Activated CD4-positive, alpha-beta T cell treated with anti-CD3 and anti-CD28 coated beads, Interleukin-2, Interleukin-4, amounts not matched to agents 100 ng/mL and 50 ng/mL, durations not matched to agents 16 hours and 8 hours (primary cell): ENCODE data around the gene KCNQ4.

Experiments used
- DNase-seq: peaks from one replicate; pipeline ENCODE4 v3.0.0-alpha.2; 2020; ENCODE audit warnings: low spot score

KCNQ4 gene

DNA sequence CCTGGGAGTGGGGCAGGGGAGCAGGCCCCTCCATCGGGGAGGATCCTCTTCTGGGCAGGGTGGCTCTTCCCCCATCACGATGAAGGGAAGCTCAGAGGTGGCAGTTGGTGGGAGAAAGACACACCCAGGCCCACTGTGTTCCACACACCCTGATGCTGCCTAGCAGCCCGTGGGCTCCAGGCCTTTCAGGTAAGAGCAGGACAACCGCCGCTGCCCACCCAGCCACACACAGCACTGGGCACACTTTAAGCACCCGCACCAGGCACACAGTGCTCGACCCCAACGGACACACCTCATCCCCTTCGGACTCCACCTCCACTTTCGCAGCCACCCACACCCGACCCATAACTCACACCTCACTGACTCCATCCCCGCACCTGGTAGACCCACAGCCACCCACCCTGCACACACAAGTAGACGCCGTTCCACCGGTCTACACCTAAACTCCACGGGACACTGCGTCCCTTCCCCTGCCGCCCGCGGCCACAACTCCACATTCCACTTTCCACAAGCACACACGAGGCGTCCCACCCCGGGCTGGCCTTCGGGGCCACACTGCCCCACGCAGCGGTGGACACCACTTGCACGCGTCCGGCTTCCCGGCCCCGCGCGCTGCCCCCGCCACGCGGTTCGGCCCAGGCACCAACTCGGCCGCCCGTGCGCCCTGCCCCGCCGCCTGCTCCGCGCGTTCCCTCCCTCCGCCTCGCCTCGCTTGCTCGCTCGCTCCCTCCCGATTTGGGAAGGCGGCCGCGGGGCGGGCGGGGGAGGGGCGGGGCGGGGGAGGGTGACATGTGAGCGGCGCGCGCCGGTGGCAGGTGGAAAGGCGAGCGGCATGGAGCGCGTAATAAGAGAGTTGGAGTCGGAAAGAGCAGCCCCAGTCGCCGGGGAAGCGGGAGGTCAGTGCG lies at the start of gene KCNQ4:
Gene KCNQ4 (plus strand): TSS at position 787 of the 905 bp plus-strand sequence. CDS start 307 bp downstream, outside the sequence.
- no peak for DNase-seq

DNA sequence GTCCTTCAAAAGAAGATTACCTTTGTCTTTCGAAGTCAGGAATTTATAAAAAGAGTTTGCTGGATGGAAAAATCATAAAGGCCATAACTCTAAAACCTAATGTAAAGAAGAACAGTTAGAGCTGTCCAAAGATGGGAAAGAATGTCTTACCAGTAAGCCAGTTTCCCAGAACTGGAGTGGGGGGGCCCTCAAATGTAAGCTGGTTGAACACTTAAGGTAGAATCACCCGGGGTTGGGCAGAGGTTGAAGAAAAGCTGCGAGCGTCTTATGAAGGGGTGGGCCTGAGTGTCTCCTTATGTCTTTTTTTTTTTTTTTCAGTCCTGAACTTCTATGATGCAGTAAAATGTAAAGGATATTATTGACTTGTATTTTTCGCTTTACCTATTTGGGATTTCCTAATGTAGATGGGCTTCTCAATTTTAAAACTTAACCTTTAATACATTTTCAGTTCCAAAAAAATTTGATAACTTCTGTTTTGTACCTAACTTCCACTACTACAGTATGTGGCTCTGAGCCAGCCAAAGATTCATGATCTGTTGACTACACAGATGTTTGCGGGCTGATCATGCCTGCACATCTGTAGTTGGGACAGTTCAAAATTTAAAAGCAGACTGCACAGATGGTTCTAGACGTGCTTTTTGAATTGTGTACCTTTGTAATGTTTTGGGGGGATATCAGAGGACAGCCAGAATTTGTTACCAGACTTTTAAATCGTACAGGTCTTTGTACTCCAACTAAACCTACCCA lies 48.5 kb upstream of the KCNQ4 start:
- no peak for DNase-seq

DNA sequence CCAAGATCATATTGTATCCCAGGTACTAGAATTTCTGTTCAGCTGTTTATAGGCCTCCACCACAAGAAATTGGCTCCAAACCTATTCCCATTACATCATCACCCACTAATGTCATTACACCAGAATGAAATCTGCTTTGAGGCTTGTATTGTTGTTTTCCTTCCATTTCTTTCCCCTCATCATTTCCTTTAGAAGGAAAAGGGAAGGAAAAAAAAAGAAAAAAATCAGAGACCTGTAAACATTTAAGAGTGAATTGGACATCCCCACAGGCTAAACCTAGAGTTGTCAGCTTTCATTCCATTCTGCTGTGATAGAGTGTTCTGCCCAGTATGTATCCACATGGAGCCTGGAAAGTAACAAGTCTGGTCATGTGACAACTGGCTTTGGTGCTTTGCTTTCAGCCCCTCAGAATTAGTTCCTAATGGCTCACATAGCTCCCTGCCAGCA lies 47.5 kb upstream of the KCNQ4 start:
- DNase-seq = no peak

DNA sequence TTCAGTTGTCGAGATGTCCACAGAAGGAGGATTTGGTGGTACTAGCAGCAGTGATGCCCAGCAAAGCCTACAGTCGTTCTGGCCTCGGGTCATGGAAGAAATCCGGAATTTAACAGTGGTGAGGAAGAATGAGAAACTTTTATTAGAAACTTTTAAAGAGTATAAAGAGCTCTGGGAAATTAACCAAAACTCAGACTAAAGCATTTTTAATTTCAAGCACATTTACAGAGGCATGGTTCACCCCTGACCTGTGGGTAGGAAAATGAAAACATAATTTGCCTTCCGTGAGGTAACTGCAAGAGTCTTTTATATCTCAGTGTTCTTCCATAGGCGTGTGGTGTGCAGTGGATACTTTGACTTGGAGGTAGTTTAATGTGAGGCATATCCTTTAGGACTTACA lies 44.8 kb upstream of the KCNQ4 start:
- no peak for DNase-seq

DNA sequence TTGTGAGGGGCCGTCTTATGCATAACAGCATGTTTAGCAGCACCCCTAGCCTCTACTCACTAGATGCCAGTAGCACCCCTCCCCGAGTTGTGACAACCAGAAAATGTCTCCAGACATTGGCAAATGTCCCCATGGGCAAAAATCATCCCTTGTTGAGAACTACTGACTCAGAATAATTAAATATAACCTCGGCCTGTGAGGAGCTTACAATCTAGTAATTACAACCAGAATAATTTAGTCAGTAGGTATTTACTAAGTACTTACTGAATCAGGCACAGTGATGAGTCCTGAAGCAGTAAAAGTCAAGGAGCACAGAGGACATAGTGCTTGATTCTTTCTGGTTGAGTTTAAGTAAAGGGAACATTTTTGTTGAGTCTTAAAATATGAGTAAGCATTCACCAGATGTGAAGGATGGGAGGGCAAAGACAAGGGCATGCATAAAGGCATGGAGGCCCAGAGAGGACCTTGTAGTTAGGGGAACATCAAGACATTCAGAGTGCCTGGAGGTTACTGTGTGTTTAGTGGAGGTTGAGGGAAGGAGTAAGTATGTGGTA lies 44.1 kb upstream of the KCNQ4 start:
- DNase-seq = no peak

DNA sequence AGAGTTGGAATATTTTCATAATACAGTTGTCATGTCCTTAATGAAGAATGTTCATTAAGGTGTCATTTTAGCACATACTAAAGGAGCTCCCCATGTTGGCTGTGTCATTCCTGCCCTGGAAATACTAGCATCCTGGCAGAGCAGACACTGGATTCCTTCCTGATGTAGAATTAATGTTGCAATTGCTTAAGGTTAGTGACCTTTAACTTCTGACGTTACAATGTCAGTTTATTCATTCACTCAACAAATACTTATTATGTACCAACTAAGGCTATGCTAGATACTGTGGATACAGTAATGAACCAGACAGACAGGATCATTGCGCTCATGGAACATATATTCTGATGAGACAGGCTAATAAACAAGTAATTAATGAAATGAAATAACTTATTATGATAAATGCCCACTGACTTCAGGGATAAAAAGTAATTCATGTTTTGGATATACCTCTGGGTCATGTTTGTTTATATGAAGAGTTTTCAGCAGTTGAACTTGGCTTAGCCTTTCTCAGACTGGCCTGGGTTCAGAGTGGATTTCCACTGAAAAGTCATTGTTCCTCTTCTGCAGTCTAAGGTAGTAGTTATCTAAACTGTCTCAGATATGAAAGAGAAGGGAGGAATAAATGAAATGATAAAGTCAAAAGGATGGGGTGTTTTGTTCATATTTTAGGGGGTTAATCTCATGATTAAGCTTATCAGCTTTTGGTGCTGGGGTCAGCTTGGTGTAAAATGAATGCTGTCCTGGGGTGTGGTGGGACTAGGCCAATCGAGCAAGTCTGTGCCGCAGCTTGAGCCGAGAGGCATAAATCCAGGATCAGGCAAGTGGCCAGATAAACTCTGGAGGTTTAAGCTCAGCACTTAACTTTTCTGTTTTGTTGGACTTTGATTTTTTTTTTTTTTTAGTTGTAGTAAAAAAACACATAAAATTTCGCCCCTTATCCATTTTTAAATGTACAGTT lies 43.3 kb upstream of the KCNQ4 start:
- DNase-seq = no peak

DNA sequence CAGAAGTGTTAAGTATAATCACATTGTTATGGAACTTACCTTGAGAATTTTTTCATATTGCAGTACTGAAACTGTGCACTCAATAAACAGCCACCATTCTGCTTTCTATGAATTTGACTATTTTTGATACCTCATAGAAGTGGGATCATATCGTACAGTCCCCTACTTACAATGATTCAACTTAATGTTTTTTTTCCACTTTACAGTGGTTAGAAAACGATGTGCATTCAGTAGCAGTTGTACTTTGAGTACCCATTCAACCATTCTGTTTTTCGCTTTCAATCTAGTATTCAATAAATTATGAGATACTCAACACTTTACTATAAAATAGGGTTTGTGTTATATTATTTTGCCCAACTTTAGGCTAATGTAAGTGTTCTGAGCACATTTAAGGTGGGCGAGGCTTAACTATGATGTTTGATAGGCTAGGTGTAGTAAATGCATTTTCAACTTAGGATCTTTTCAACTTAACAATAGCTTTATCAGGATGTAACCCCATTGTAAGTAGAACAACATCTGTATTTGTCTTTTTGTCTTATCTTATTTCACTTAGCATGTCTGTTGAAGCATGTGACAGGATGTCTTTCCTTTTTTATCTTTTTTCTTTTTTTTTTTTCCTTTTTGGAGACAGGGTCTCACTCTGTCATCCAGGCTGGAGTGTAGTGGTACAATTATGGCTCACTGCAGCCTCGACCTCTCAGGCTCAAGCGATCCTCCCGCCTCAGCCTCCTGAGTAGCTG lies 42.4 kb upstream of the KCNQ4 start:
- DNase-seq = no peak

DNA sequence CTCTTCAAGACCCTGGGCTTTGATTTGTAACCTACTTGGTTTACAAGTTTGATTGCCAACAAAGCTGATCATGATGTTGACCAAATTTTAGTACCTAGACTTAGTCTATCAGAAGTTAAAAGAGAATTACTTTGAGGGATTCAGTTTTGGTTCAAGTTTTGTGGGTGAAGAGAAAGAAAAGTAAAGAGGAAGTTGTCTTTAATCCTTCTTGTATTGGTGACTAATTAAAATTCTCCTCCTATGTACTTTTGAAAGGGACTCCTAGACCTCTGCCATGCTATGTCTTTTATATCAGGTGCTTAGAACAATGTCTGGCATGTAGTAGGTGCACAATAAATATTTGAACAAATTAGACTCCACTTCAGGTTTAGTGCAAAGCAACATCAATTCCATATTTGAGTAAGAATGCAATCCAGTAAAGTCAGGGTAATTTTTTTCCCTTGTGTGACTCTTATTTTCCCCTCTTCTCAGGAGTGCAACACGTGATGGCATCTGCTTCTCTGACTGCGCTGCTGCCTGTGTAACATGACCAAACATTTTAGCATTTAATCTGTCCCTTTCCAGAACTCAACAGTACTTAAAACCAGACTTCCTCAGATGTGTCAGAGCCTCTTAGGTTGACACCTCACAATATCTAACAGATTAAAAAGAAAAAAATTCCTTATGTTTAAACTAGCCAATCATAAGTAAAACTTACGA lies 41.1 kb upstream of the KCNQ4 start:
- DNase-seq = peak; percentile 34

DNA sequence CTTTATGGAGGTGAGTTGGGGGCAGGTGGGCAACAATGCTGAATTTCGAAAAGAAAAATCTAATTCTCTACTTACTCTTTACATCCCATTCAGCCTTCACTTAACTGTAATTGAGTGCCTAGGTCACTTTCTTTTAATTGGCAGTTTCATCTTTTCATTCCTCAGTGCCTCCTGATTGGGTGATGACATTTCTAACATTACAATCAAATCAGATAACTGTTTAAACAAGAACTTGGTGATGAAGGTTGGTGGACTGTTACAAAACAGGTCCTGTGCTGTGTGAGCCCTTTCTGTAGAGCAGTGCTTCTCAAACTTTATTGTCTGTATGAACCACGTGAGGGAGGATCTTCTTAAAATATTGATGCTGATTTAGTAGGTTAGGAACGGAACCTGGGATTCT lies 40.1 kb upstream of the KCNQ4 start:
- no peak for DNase-seq

DNA sequence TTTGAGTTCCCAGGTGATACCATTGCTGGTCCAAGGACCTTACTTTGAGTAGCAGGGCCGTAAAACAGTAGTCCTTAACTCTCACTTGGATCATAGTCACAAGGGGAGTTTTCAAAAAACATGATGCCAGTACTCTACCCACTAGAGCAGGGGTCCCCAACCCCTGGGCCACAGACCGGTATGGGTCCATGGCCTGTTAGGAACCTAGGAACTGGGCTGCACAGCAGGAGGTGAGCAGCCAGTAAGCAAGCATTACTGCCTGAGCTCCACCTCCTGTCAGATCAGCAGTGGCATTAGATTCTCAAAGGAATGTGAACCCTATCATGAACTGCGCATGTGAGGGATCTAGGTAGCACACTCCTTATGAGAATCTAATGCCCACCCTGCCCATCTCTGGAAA lies 39.7 kb upstream of the KCNQ4 start:
- DNase-seq = no peak

DNA sequence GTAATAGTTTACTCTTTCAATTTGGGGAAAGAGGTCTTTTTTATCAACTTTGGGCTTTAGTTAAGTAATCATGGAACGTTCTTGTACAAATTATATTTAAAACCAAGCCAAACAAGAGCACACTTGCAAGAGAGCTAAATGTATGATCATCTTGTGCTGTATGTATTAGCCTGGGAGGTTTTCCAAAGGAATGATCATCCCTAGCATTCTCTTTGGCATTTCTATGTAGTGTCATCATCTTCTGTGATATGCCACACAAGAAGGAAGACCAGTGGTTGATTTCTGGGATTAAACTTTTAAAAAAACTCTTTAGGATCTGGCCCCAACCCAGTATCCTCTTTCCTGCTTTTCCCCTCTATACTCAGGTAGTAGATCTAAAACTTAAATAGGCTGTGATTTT lies 38.4 kb upstream of the KCNQ4 start:
- no peak for DNase-seq

DNA sequence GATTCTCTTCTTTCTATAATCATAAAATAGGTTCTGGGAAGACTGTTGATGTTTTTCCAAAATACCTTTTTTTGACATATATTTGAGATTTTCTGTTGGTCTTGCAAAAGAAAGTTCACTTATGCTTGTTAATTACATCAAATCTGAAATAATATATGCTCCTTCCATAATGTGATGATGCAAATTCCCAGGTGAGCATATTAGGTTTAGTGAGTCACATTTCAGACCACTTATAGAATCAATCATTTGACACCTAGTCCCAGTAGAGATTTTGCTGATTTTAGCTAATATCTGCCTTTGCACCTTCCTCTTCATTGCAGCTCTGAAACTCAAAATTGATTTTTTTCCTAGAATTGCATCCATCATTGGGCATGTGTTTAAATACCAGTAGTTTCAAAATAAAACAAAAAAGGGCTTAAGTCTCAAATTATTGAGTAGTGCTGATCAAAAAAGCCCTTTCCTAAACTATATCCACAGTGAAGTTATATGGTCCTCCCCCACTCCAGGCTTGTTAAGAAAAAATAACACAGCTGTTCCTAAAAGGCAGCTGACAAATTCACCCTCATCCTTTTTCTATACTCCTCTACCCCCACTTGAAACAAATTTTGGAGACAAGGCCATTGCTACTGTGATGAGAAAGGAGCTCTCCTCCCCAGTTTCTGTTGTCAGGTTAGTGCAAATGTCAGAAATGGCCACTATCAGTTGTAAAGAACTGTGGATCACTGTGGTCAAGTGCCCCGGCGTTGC lies 37.1 kb upstream of the KCNQ4 start:
- DNase-seq = no peak

DNA sequence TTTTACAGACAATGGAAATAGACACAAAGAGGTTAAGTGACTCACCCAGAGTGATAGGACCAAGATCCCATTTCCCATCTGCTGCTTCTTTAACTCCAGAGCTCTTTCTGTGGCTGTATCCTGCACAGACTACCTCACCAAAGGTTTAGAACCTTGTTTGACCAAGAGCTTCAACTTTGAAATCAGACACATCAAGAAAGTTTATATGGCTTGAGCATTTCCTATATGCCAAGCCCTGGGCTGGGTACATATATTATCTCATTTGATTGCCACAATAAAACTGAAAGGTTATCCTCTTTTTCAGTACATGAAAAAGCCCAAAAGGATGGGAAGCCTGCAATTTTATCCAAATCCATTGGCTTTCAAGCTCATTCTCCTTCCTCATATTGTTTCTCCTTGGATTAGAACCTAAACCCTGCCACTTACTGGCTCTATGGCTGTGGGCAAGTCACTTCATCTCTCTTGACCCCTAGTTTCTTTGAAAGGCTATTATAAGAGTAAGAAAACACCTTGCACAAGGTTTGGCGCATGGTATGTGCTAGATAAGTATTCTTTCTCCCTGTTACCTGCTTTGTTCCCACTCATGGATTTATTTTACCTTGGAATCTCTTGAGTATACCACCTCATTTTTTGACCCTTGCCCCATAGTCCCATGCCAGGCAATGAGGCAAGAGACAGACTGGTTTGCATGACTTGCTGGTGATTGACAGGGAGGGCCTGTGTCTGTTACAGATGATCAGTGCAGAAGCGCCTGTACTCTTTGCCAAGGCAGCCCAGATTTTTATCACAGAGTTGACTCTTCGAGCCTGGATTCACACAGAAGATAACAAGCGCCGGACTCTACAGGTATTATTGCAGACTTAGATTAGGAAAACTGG lies 34.5 kb upstream of the KCNQ4 start:
- DNase-seq = no peak

DNA sequence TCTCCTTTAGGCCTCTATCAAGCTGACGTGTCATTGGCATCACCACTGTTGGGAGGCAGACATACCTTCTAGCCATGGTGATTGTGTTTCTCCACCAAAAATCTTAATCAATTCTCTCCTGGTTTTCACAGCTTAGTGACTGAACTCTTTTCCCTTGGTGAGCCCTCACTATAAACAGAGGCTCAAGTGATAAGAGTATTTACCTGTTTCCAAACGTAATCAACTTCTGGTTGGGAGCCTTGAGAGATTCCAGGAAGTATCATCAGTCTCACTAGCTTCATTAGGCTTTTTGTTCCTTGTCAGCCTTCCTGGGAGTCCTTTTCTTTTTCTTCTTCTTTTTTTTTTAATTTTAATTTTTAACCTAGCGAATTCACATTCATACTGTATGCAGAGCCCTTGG lies 33.8 kb upstream of the KCNQ4 start:
- no peak for DNase-seq

DNA sequence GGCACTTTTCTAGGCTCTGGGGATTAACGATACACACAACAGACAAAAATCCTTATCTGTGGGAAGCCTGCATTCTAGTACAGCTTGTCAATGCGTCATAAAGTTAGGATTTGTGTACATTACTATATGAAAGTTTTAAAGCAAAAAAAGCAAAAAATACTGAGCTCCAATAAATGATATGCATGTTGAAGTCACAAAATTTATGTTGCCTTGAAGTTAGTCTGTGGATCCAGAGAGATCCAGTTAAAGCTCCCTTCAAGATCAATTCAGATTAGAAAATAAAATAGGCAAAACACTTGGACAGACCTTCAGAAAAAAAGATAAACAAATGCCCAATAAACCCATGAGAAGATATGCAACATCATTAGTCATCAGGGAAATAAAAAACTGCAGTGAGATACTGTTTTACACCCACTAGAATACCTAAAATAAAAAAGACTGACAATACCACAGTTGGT lies 33.1 kb upstream of the KCNQ4 start:
- DNase-seq = no peak

DNA sequence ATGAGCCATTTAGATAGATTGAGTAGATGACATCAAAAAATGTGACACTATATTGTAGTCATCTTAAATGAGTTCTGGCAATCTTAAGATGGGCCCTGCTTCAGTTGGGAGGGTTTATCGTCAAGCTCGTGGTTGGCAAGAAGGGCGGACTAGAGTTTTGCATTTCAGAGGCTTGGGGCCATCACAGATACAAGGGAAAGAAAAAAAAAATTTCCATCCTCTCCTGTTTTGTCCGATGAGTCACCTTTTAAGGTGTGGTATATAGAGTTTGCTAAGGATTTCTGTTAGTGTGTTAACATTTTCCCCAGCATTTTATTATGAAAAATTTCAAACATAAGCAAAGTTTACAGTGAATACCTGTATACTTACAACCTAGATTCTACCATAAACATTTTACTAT lies 31.8 kb upstream of the KCNQ4 start:
- no peak for DNase-seq

DNA sequence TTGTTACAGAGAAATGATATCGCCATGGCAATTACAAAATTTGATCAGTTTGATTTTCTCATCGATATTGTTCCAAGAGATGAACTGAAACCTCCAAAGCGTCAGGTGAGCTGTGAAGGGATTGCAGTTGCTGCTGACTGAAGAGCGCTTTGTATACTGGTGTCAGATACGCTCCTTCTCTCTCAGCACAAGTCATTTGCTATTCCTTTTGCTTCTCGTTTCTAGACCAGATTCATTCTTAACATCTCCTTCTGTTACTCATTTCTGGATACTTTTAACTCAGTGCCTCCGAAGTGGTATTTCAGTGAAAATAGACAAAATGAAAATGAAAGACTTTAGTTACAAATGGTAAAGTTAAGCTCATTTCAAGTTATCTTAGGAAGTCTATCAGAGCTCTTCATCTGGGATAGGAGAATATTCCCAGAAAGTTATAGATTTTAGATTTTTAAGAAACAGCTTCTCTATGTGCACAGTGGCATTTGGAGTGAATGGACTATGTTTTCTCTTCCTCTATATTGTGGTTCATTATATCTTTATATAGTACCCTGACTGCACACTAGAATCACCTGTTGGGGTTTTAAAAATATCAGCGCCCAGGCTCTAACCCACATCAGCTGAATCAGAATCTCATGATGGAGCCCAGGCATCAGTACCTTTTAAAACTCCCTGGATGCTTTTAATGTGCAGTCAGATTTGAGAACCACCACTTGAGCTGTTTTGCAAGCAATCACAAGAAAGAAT lies 30.3 kb upstream of the KCNQ4 start:
- peak; percentile 57 for DNase-seq

DNA sequence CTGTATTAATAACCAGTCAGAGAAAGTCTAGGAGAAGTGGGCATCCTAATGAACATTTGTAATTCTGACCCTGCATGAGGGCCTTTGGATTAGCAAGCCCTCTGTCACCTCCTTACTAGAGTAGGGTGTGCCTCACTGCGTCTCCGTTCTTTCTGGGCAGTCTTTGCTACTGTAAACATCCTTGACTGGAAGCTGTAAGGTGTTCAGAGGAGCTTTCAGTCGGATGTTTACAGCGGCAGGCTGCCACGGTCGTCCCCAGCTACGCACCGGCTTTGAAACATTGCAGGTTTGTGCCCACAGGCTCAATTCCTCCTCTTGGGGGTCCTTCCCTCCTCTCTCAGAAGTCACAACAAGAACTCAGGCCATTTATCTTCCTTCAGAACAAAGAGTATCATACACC lies 29.4 kb upstream of the KCNQ4 start:
- DNase-seq = no peak
